Mesendoderm (in vitro differentiated cells): ENCODE data around the gene TRIM7.

Experiments used
- DNase-seq: peaks from one replicate; pipeline ENCODE4 v3.0.0; 2013
- H2AK5ac ChIP-seq: 2 replicates; pipeline ENCODE4 v1.6.1; 2013; ENCODE audit warnings: low read length, inconsistent platforms
- H2BK120ac ChIP-seq: 2 replicates; pipeline ENCODE4 v1.6.1; 2013; ENCODE audit warnings: low read depth, mild to moderate bottlenecking, low read length, moderate library complexity, mixed read lengths
- H2BK15ac ChIP-seq: replicated peaks from 2 replicates; pipeline ENCODE4 v1.6.1; 2013; ENCODE audit warnings: low read depth, mild to moderate bottlenecking, moderate library complexity
- H2BK5ac ChIP-seq: 2 replicates; pipeline ENCODE4 v1.6.1; 2013; ENCODE audit warnings: low read length, inconsistent platforms
- H3K18ac ChIP-seq: 2 replicates; pipeline ENCODE4 v1.6.1; 2013; ENCODE audit warnings: mild to moderate bottlenecking, low read length, mixed read lengths
- H3K23ac ChIP-seq: one replicate; pipeline ENCODE4 v1.6.1; 2013; ENCODE audit warnings: low read length
- H3K27ac ChIP-seq: 2 replicates; pipeline ENCODE4 v1.5.1; 2013; ENCODE audit warnings: low read depth, mild to moderate bottlenecking, inconsistent platforms, low read length, moderate library complexity
- H3K27me3 ChIP-seq: 2 replicates; pipeline ENCODE4 v1.6.1; 2013; ENCODE audit warnings: low read length, control low read depth, mild to moderate bottlenecking, inconsistent platforms; ENCODE audit not compliant: insufficient read depth, poor library complexity
- H3K36me3 ChIP-seq: 2 replicates; pipeline ENCODE4 v1.6.1; 2013; ENCODE audit warnings: low read length, inconsistent platforms; ENCODE audit not compliant: control insufficient read depth, insufficient read depth
- H3K4ac ChIP-seq: one replicate; pipeline ENCODE4 v1.6.1; 2013; ENCODE audit warnings: low read depth, mild to moderate bottlenecking, low read length, moderate library complexity
- H3K4me1 ChIP-seq: 2 replicates; pipeline ENCODE4 v1.6.1; 2013; ENCODE audit warnings: low read depth, low read length, inconsistent platforms; ENCODE audit not compliant: control insufficient read depth
- H3K4me2 ChIP-seq: 2 replicates; pipeline ENCODE4 v1.6.1; 2013; ENCODE audit warnings: low read length
- H3K4me3 ChIP-seq: 2 replicates; pipeline ENCODE4 v1.5.1; 2013; ENCODE audit warnings: mild to moderate bottlenecking, low read length
- H3K56ac ChIP-seq: one replicate; pipeline ENCODE4 v1.6.1; 2013; ENCODE audit warnings: low read length
- H3K79me1 ChIP-seq: 2 replicates; pipeline ENCODE4 v1.6.1; 2013; ENCODE audit warnings: low read length, inconsistent platforms
- H3K79me2 ChIP-seq: 2 replicates; pipeline ENCODE4 v1.6.1; 2013; ENCODE audit warnings: mild to moderate bottlenecking, low read length; ENCODE audit not compliant: control insufficient read depth, insufficient read depth
- H3K9ac ChIP-seq: 2 replicates; pipeline ENCODE4 v1.6.1; 2013; ENCODE audit warnings: low read length, inconsistent platforms
- H4K5ac ChIP-seq: one replicate; pipeline ENCODE4 v1.6.1; 2013; ENCODE audit warnings: low read length
- H4K8ac ChIP-seq: one replicate; pipeline ENCODE4 v1.6.1; 2013; ENCODE audit warnings: low read depth, mild to moderate bottlenecking, control low read depth, low read length, moderate library complexity
- WGBS: extraction: QIAGEN DNeasy Blood & Tissue Kit; methylation state at CpG from one replicate; pipeline ENCODE4 v1.1.7; 2013; ENCODE audit warnings: low lambda C conversion rate, missing lambda C conversion rate; ENCODE audit not compliant: insufficient coverage; ENCODE audit errors: extremely low coverage; 5-methylcytosine and 5-hydroxymethylcytosine counted together

Gene TRIM7

DNA sequence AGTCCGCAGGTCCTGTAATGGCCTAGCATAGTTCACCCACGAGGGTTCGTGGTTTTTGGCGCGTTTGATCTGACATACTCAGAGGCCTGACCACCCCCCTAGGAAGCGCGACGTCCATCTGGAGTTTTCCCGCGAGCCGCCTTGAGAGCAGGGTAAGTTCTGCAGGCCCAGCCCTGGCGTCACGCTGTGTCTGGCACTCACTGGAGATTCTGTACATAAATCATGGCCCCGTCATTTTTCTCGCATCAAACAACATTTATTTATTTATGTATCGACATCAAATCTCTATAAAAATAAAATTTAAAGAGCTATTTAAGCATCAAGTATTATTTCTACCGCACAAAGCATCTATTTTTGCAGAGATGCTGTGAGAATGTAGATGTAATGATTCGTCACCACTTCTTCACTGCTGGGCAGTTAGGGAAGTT lies 17.6 kb upstream of the TRIM7 start:
- peak overlapping the region; percentile 87 for H3K9ac ChIP-seq
- H3K36me3 ChIP-seq: no peaks in the 10 kb centered on the region
- peak overlapping the region; percentile 96 for H3K56ac ChIP-seq
- no peaks in the 10 kb centered on the region for H3K27me3 ChIP-seq
- peak overlapping the region; percentile 51 for H3K18ac ChIP-seq
- no peak overlapping the region for H4K5ac ChIP-seq
- peak overlapping the region; percentile 97 for H3K4me2 ChIP-seq
- H3K23ac ChIP-seq: no peak overlapping the region
- H3K4me3 ChIP-seq: peak overlapping the region; percentile 84
- H3K27ac ChIP-seq: no peak overlapping the region
- WGBS: no CpG with 5 or more reads among the region's 18 CpGs
- no peak overlapping the region for H2BK5ac ChIP-seq
- no peak overlapping the region for H3K4ac ChIP-seq
- no peak for DNase-seq
- peaks cover 2% of the 10 kb centered on the region for H3K79me2 ChIP-seq
- H3K79me1 ChIP-seq: peaks cover 5% of the 10 kb centered on the region
- no peak overlapping the region for H4K8ac ChIP-seq
- H2BK120ac ChIP-seq: no peak overlapping the region
- peaks cover 4% of the 10 kb centered on the region for H3K4me1 ChIP-seq
- no peak overlapping the region for H2AK5ac ChIP-seq
- no peak overlapping the region for H2BK15ac ChIP-seq

DNA sequence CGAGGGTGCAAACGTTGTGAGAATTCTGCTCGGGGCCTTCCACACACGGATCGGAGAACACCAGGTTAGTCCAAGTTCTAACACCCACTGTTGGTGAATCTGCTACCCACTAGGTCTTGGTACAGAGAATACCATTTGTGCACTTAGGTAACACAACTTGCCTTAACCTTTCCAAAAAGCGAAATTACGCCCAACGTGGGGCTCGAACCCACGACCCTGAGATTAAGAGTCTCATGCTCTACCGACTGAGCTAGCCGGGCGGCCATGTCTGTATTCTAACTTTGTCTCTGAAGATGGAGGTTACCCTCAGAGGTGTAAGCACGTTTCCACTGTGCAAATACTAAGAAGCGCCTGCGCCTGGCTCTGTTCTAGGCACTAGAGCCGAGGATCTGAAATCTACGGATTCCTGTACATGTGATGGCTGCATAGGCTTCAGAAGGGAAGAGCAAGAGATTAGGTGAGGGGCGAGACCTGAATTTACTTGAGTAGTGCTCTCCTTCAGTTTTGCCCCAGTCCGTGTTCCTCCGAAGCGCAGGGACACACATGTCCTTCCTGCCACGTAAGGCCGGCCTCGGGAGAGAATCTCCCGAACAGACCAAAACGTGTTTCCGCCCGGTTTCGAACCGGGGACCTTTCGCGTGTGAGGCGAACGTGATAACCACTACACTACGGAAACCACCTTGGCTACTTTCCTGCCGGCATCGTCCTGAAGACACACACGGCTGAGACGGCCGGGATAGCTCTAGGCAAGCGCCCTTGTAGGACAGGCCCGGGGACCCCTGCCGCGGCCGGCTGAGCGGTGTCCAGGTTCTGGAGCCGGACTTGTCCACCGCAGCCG lies 17.0 kb upstream of the TRIM7 start:
- H3K56ac ChIP-seq: peak overlapping the region; percentile 96
- peak overlapping the region; percentile 51 for H3K18ac ChIP-seq
- peak; percentile 99 for DNase-seq
- no peak overlapping the region for H4K8ac ChIP-seq
- no peak overlapping the region for H2BK15ac ChIP-seq
- H3K79me1 ChIP-seq: peaks cover 5% of the 10 kb centered on the region
- H3K4me1 ChIP-seq: peaks cover 4% of the 10 kb centered on the region
- H3K9ac ChIP-seq: peak overlapping the region; percentile 87
- H3K36me3 ChIP-seq: no peaks in the 10 kb centered on the region
- no peak overlapping the region for H2BK5ac ChIP-seq
- H2AK5ac ChIP-seq: no peak overlapping the region
- WGBS: no CpG with 5 or more reads among the region's 50 CpGs
- H3K4me3 ChIP-seq: peak overlapping the region; percentile 84
- peaks cover 2% of the 10 kb centered on the region for H3K79me2 ChIP-seq
- no peaks in the 10 kb centered on the region for H3K27me3 ChIP-seq
- no peak overlapping the region for H4K5ac ChIP-seq
- H3K23ac ChIP-seq: no peak overlapping the region
- H2BK120ac ChIP-seq: no peak overlapping the region
- H3K27ac ChIP-seq: peak overlapping the region; percentile 81
- H3K4ac ChIP-seq: no peak overlapping the region
- peak overlapping the region; percentile 97 for H3K4me2 ChIP-seq

DNA sequence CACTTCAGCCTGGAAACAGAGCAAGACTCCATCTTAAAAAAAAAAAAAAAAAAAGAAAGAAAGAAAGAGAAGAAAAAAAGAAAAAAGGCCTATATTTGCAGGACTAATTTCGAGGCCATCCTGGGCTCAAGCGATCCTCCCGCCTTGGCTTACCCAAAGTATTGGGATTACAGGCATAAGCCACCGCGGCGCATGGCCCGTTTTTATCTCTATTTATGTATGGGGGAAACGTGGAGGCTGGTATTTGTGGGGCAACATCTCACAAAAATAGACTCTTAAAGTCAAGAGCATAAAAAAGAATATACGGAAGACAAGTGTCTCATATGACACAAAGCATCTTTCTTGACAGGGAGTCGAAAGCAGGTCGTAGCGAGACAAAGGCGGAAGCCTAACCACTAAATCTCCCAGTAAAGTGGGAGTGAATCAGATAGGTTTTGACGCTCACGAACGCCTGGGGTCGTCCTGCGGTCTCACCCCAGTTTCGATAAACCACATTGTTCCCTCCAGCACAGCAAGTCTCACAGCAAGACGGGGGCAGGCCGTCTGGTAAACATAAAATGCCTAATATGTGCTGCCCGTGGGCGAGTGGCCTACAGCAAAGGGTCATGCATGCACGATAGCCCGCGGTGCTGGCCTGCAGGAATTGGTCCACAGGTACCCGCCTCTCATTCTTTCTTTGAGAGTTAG lies 16.3 kb upstream of the TRIM7 start:
- H3K4me2 ChIP-seq: peak overlapping the region; percentile 36
- WGBS: no CpG with 5 or more reads among the region's 27 CpGs
- H3K79me1 ChIP-seq: peaks cover 5% of the 10 kb centered on the region

DNA sequence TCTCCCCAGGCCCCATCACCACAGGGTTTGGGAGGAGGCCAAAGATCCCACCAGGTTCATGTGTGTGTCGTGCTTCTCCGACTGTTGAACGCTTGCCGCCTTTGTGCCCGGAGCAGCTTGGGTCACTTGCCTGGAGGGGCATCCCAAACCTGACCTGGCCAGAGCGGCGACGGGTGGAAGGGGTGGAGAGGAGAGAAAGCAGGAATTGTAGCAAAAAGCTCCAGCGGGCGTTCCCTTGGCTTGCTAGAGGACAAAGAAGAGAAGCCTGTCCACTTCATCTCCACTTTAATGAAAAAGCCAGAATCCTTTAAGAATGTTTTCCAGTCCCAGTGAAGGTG lies 15.2 kb upstream of the TRIM7 start:
- H3K4me3 ChIP-seq: no peak overlapping the region
- H3K27ac ChIP-seq: no peak overlapping the region

More for the DNA sequence above, 16.3 kb upstream of the TRIM7 start:
- DNase-seq: no peak
- no peak overlapping the region for H2BK5ac ChIP-seq
- H2BK15ac ChIP-seq: no peak overlapping the region
- H2AK5ac ChIP-seq: no peak overlapping the region
- no peak overlapping the region for H3K56ac ChIP-seq
- peak overlapping the region; percentile 27 for H3K9ac ChIP-seq
- H3K4me1 ChIP-seq: peaks cover 4% of the 10 kb centered on the region
- no peak overlapping the region for H3K23ac ChIP-seq
- H3K18ac ChIP-seq: no peak overlapping the region
- no peak overlapping the region for H3K4me3 ChIP-seq
- H3K27me3 ChIP-seq: no peaks in the 10 kb centered on the region
- no peak overlapping the region for H3K27ac ChIP-seq
- H3K4ac ChIP-seq: no peak overlapping the region
- H3K36me3 ChIP-seq: no peaks in the 10 kb centered on the region
- no peak overlapping the region for H4K8ac ChIP-seq
- H3K79me2 ChIP-seq: peaks cover 2% of the 10 kb centered on the region
- H4K5ac ChIP-seq: no peak overlapping the region
- no peak overlapping the region for H2BK120ac ChIP-seq

DNA sequence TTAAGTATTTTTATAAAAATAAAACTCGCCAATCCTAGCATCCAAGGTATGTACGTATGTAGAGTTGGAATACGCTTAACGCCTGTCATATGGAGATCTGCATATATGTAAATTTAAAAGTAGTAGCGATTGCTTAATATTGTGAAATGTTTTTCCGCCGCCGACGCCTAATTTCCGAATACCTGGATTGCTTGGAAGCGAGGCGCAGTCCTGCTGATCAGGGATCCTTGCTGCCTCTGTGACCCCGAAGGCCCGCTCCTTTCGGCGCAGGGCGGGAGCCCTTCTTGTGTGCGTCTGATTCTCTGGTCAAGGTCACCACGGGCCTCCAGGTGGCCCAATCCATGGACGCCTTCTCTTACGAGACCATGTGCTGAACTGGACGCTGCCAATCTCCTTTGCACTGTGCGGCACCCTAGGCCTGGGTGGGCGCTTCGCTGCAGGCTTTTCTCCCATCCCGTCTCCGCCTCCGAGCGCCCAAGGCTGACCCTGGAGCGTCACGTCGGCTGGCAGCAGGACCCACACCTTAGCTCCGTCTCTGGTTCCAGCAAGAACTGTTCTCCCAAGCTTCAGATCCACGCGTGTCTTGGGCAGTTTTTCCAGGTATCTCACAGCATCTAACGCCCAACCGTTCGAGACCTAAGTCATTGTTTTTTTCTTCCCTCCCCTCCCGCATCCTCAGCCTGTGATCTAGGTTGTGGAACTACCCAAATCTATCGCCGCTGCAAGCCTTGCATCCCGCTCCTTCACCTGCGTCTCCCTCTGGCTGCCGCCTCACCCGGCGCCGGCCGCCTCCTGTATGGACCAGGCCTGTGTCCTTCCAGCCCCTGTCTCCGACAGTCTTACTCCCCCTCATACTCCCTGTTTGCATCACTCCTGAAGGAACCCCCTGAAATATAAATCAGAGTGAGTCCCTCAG lies 14.5 kb upstream of the TRIM7 start:
- no peaks in the 10 kb centered on the region for H3K27me3 ChIP-seq
- no peak overlapping the region for H2AK5ac ChIP-seq
- no peak overlapping the region for H3K56ac ChIP-seq
- DNase-seq: no peak
- no peak overlapping the region for H2BK15ac ChIP-seq
- H2BK5ac ChIP-seq: no peak overlapping the region
- no peak overlapping the region for H3K9ac ChIP-seq
- H4K5ac ChIP-seq: no peak overlapping the region
- H3K36me3 ChIP-seq: no peaks in the 10 kb centered on the region
- no peak overlapping the region for H2BK120ac ChIP-seq
- no peak overlapping the region for H3K27ac ChIP-seq
- peaks cover 3% of the 10 kb centered on the region for H3K79me1 ChIP-seq
- H3K4me3 ChIP-seq: no peak overlapping the region
- peaks cover 2% of the 10 kb centered on the region for H3K79me2 ChIP-seq
- H3K18ac ChIP-seq: no peak overlapping the region
- no peak overlapping the region for H3K4ac ChIP-seq
- 100% methylated on average over 1 of the region's 49 CpGs for WGBS
- H3K23ac ChIP-seq: no peak overlapping the region
- peaks cover 4% of the 10 kb centered on the region for H3K4me1 ChIP-seq
- no peak overlapping the region for H3K4me2 ChIP-seq
- H4K8ac ChIP-seq: no peak overlapping the region

More for the DNA sequence above, 15.2 kb upstream of the TRIM7 start:
- no peak overlapping the region for H3K9ac ChIP-seq
- H2AK5ac ChIP-seq: no peak overlapping the region
- no peak overlapping the region for H3K4me2 ChIP-seq
- no peak overlapping the region for H3K56ac ChIP-seq
- H3K18ac ChIP-seq: no peak overlapping the region
- H3K4me1 ChIP-seq: peaks cover 4% of the 10 kb centered on the region
- no peak overlapping the region for H3K23ac ChIP-seq
- no peak overlapping the region for H2BK120ac ChIP-seq
- peaks cover 2% of the 10 kb centered on the region for H3K79me2 ChIP-seq
- no CpG with 5 or more reads among the region's 10 CpGs for WGBS
- peaks cover 3% of the 10 kb centered on the region for H3K79me1 ChIP-seq
- H4K8ac ChIP-seq: no peak overlapping the region
- H3K4ac ChIP-seq: no peak overlapping the region
- H2BK15ac ChIP-seq: no peak overlapping the region
- no peaks in the 10 kb centered on the region for H3K27me3 ChIP-seq
- H3K36me3 ChIP-seq: no peaks in the 10 kb centered on the region
- no peak for DNase-seq
- H4K5ac ChIP-seq: no peak overlapping the region
- no peak overlapping the region for H2BK5ac ChIP-seq
